B cell (primary cell): ENCODE results near the gene WRAP73.

Experiments
- CTCF ChIP-seq: fragments of 200-600 bp; IDR thresholded peaks from one replicate; pipeline ENCODE4 v1.8.0; 2022; ENCODE audit warnings: antibody characterized with exemption, mild to moderate bottlenecking
- EZH2 ChIP-seq: IDR thresholded peaks from 2 replicates; pipeline ENCODE4 v1.6.1; 2012; ENCODE audit warnings: borderline replicate concordance, low read depth, mild to moderate bottlenecking, moderate library complexity, low read length; ENCODE audit not compliant: insufficient read depth, poor library complexity, severe bottlenecking

DNA sequence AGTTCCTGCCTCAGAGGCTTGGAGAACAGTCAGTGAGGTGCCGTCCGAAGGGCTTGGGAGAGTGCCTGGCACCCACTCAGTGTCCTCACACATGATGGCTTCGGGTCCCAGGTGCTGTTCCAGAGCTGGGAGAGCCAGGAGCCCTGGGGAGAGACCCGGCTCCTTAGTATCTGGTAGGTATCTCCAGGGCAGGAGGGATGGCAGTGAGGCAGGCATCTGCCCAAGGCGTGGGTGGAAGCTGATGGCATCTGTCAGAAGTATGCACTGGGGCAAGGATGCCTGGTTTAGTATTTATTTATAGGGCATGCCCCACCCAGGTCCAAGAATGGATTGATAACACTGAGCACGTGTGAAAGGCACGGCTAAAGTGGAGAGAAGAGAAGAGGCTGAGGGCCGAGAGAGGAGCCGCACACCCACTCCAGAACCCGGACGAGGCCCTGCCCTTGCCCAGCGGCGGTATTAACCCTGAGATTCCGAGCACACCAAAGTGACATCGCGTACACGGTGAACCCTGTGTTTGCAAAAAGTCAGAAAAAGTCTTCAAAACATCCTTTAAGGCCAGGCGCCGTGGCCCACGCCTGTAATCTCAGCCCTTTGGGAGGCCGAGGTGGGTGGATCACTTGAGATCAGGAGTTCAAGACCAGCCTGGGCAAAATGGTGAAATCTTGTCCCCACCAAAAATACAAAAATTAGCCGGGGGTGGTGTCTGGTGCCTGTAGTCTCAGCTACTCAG lies 4.8 kb upstream of the WRAP73 start:
- TF ChIP-seq CTCF, result no peak
- no peak for TF ChIP-seq EZH2
